HG03103 (cell line): ENCODE data around the gene PDE1C.

ENCODE experiments used
- ATAC-seq: cut with Tn5 transposase; IDR thresholded peaks from one replicate; pipeline ENCODE4 v1.9.1; 2021; ENCODE audit warnings: low read depth; ENCODE audit not compliant: unreplicated experiment

PDE1C gene

DNA sequence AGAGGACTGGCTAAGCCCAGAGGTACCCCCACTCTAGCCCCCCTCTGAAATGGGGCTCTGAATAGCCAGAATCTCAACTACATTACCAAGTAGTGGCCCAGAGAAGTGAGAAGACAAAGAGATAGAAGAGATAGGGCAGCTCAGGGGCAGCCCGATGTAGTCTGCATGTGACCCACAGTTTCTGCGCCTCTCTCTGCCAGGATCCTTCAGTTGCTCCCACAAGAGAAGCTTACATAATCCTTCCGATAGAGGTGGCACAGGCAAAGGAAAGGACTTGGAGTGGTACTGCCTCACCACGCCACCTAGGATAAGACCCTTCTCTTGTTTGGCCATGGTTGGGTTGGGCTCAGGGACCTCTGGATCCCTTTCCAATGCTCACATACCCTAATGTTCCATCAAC is 5.4 kb upstream of the PDE1C start:
- ATAC-seq: no peak

GRCh38 chr7:32074787-32075585 is 4.8 kb upstream of the PDE1C start:
- no peak for ATAC-seq

GRCh38 chr7:32073533-32073932 is 3.3 kb upstream of the PDE1C start:
- ATAC-seq: no peak

GRCh38 chr7:32072397-32072796 is 2.2 kb upstream of the PDE1C start:
- no peak for ATAC-seq

DNA sequence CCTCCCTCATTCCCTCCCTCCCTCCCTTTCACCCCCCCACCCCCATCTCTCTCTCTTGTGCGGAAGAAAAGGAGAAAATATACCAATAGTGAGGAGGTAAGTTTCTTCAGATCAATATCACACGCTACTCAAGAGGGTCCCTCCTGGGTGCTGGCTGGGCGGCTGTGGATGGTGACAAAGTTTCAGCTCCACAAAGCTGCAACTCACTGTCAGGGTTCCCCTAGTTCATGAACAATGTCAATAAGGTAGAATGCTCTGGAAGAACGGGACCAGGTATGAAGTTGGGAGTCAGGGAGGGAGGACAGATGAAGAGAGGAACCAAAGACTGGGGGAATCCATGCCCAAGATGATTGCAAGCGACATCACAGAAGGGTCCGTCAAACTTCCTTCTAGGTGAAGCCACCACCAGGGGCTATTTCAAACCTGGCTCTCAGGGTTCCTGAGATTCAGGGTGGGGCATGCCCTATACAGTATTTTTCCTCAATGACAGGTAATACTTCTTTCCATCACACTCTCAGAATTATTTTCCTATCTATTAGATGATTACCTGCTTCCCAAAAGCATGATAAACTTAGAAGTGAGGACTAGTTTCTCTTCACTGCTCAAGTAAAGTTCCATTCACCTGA is 1.4 kb upstream of the PDE1C start:
- ATAC-seq: no peak

GRCh38 chr7:32070051-32070405 is 179 bp downstream of the PDE1C start:
- ATAC-seq: no peak

DNA sequence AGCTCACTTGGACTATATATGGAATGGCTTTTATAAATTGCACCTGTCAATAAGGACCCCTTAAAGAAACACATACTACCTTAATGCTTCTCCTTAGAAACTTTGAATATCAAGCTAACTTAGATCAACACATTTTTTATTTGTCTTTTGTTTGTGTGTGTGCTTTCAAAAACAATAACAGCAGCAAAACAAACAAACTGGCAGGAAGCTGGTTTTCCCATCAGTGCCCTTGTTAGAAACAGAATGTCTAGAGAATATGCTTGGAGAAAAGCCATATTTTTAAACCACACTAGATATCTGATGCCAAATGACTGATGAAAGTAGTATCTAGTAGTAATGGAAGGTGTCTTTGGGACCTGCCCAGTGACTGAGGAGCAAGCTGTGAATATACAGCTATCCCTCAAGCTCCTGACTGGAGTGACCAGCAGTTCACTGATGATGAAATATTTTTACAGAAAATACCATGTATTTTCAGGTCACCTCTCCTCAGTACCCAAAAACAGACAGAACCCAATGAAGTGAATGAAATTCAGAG is 1.0 kb downstream of the PDE1C start:
- no peak for ATAC-seq

DNA sequence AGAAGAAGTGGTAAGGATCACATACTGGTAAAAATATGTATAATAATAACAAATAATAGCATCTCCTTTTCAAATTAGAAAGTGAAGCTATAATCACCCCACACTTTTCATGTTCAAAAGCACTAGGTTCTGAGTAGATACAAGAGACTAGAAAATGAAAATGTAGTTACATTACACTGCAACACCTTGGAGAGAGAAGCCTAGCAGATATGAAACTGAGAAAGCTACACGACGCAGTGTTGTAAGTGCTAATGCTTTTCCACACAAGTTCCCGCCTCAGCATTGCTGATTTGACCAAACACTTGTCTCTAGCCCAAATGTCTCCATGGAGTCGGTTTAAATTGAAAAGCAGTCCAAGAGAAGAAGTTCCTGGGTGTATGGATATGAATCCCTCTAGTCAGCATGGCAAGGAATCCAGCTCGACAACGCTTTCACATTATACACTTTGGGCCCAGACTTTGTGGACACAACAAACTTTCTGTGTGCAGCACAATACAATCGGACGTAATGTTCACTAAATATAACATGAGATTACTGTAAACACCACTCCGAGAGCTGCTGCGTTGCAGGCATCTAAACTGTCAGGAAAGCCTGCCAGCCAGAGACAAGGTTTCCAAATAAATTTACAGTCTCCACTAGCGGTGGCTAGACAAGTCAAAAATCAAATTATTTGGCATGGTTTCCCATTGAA is 1.7 kb downstream of the PDE1C start:
- no peak for ATAC-seq

- no peak for ATAC-seq
Observed at GRCh38 chr7:32066441-32066840, 3.8 kb downstream of the PDE1C start.

- ATAC-seq: no peak
Observed at GRCh38 chr7:32063614-32064013, 6.6 kb downstream of the PDE1C start.

DNA sequence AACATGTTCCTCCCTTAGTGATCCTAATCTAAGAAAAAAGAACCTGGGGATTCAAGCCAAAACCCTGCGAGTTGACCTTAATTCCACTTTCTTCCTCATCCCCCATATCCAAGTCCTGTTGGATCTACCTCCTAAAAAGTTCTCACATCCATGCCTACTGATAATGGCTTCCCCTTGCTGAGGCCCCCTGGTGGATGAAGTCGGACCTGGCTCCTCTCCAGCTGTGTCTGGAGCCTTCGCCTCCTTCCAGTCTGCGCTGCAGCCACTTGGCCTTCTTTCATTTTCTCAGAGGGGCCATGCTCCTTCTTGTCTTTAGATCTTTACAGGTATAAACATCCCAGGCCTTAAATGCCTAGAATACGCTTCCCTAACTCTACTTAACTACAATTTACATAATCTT is 8.1 kb downstream of the PDE1C start:
- no peak for ATAC-seq

GRCh38 chr7:32061346-32061745 is 8.9 kb downstream of the PDE1C start:
- no peak for ATAC-seq

DNA sequence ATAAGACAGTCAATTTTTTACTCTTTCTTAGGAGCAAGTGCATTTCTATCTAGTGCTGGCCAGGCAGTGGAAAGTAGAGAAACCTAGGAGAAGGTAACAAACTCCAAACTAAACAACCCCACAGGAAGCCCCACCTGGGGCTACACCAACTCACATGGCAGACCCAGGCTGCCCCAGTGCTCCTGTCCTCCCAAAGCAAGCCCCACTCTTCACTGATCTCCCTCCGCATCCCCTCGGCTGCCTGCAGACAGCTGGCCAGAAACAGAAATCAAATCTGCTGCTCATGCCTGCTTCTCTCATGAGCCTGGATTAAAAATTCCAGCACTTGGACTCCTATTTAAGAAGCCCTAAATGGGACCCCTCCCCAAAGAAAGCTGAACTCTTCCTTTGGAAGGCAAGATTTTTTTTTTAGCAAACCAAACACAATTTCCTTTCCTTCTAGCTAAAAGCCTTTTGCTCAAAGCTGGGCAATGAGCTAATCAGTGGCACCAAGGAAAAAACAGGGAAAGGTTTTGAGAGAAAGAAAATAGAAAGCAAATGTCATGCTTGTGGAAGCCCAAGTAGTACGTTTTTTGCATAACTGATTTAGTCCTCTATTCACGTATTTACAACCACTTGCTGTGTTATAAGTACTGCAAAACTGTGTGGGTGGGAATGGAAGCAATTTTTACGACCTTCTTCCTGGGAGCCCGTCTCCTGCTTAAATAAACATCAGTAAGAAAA is 10.8 kb downstream of the PDE1C start:
- no peak for ATAC-seq

GRCh38 chr7:32058002-32058401 is 12.2 kb downstream of the PDE1C start:
- ATAC-seq: no peak

GRCh38 chr7:32056767-32057166 is 13.4 kb downstream of the PDE1C start:
- no peak for ATAC-seq

DNA sequence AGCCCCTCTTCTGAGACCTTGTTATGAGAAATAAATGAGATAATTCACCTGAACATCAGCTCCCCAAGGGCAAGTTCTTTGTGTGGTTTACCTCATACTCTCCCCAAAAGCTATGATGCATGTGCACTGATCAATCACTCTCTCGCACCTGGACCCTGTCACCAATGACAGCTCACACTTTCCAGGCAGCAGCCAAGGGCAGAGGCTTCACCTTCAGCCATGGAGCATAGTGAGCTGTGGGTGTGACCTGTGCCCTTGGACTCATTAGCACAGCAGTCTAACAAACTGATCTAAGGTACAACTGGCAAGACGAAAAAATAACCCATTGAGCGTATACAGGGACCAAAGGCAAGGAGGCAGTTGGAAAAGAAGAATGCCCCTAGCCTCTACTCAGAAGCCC is 17.0 kb downstream of the PDE1C start:
- ATAC-seq: no peak

DNA sequence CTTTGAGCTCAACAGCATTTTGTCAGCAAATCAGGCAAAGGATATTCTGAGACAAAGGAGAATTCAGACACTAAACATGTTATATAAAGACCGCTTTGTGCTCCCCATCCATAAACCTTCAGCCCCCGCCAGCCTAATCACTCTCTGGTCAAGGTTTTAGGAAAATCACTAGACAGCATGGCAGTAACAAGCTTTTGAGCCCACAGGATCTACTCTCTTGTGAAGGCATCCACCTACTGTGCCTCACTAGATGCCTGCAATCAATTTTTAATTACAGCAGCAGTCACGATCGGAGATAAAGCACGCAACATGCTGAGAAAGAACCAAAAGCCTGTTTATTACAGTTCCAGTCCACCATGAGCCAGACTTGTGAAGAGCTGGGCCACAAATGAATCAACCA is 19.1 kb downstream of the PDE1C start:
- no peak for ATAC-seq

DNA sequence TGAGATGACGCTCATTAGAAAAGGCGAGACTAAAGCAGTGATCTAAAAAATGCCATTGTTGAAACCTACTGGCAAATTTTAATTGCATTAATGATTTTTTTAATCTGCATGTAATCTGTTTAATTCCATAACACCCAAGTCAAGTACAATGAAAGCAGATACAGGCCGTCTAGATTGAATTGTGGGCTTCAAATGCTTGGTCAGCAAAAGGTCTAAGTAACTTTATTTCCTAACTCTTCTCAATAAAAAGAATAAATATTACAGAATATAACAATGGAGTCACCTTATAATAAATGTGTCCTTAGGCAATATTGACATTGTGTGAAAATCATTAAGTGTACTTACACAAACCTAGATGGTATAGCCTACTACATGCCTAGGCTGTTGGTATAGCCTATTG is 20.6 kb downstream of the PDE1C start:
- no peak for ATAC-seq

DNA sequence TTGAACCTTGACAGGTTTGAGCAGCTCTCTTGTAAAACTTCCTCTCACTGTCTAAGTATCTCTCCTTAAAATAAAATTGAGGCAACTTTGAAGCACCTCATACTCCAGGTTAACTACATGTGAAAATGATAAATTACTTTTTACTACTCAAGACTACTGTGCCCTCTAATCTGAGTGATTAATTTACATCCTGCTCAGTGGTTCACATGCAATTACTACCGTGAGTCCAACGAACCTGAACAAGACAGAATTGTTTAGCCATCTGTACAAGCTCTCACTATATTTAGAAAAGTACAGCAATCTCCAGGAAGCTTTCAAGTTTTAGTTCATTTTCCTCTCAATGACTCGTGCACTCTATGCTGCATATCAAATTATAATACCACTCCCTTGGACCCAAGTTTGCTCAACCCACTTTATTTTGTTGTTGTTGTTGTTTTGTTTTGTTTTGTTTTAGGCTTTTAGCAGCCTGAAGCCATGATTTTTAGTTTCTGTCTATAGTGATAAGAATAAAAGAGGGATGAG is 21.2 kb downstream of the PDE1C start:
- no peak for ATAC-seq

GRCh38 chr7:32047801-32048200 is 22.4 kb downstream of the PDE1C start:
- no peak for ATAC-seq

DNA sequence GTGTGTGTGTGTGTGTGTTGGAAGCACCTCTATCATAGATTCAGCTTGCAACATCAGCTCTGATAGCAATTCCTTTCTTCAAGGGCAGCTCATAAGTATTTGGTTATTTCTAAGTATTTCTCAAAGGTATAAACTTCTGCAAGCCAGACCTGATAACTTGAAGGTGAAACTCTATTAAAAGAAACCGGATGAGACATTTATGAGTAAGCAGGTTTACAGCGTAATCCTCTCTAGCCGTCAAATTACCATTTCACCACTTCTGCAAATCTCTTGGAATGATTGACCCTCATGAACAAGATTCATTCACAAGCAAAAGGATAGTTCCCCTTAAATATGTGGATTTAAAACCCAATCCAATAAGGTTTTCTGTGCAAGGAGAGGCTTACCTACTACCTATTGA is 23.1 kb downstream of the PDE1C start:
- no peak for ATAC-seq
